GM12878 (cell line): ENCODE results near the gene DKK1. TPM values are rescaled to one million over a fixed set of nuclear protein-coding genes. Genes with fewer than 3 reads are reported as not detected.
"Not testable (repeated sequence)": the region's sequence is repeated elsewhere in the genome, so short reads cannot be mapped to it uniquely, and the experiment has no call there.

Experiments
- ATAC-seq: fragments of 200-7000 bp; cut with Tn5 transposase; 3 replicates; pipeline ENCODE4 v1.9.1; 2020; ENCODE audit warnings: mild to moderate bottlenecking, moderate library complexity
- BruUV-seq: library from RNA; stranded (reverse); fragments of 400-500 nt; replicated peaks from 2 replicates; lab custom pipeline; 2021; lab: Mats Ljungman, UMichigan
- CTCF ChIA-PET: fragments of 300-600 bp; sonication (Branson Sonifier 250); formaldehyde crosslinking; extraction: SDS; loops from one replicate; lab custom pipeline; 2021; ENCODE audit warnings: inconsistent platforms; lab: Yijun Ruan, JAX
- POLR2A ChIA-PET: fragments of 350-600 bp; formaldehyde crosslinking; extraction: SDS; loops from one replicate; lab custom pipeline; 2021; ENCODE audit warnings: inconsistent platforms; lab: Charles Lee
- RAD21 ChIA-PET: fragments of 300-600 bp; sonication (Branson Sonifier 250); formaldehyde crosslinking; loops from one replicate; lab custom pipeline; 2023; ENCODE audit warnings: antibody characterized with exemption; ENCODE audit not compliant: unreplicated experiment; lab: Charles Lee
- SMC1A ChIA-PET: fragments of 300-600 bp; sonication (Branson Sonifier 250); formaldehyde crosslinking; loops from one replicate; lab custom pipeline; 2023; ENCODE audit not compliant: unreplicated experiment, uncharacterized antibody; lab: Charles Lee
- DNase-seq: peaks from one replicate; pipeline ENCODE4 v3.0.0-alpha.2; 2011; ENCODE audit warnings: low read depth, low spot score
- FAIRE-seq: peaks from 3 replicates; lab custom pipeline; 2011; peaks lifted over from hg19 to GRCh38; lab: Jason Lieb, UNC
- H2AFZ ChIP-seq: 2 replicates; pipeline ENCODE4 v1.6.0; 2011; ENCODE audit warnings: low read depth, low read length, control low read depth; ENCODE audit not compliant: control insufficient read depth
- H3K27ac ChIP-seq: 2 replicates; pipeline ENCODE4 v1.5.1; 2011; ENCODE audit warnings: control low read depth; ENCODE audit not compliant: control insufficient read depth, insufficient read depth
- H3K27me3 ChIP-seq, 2 experiments: replicated peaks in 1 of 2; 2 replicates each; pipeline versions ENCODE4 v1.6.0 to v1.6.1; 2011; ENCODE audit warnings: low read length in 1 of 2; ENCODE audit not compliant: control insufficient read depth in 2 of 2, insufficient read depth in 2 of 2
- H3K36me3 ChIP-seq, 2 experiments: 2 replicates each; pipeline ENCODE4 v1.5.1; 2011; ENCODE audit warnings: low read length in 1 of 2; ENCODE audit not compliant: control insufficient read depth in 2 of 2, insufficient read depth in 2 of 2
- H3K4me1 ChIP-seq: 2 replicates; pipeline ENCODE4 v1.6.1; 2011; ENCODE audit warnings: mild to moderate bottlenecking, low read length, moderate library complexity, mixed read lengths; ENCODE audit not compliant: control insufficient read depth, insufficient read depth
- H3K4me2 ChIP-seq: 2 replicates; pipeline ENCODE4 v1.6.0; 2011; ENCODE audit warnings: control low read depth; ENCODE audit not compliant: control insufficient read depth, insufficient read depth
- H3K4me3 ChIP-seq: fragments of 200-600 bp; sonication (generic); 2 replicates; pipeline ENCODE4 v1.5.1; 2016
- H3K79me2 ChIP-seq: 2 replicates; pipeline ENCODE4 v1.6.0; 2011; ENCODE audit warnings: low read length; ENCODE audit not compliant: control insufficient read depth, insufficient read depth
- H3K9ac ChIP-seq: 2 replicates; pipeline ENCODE4 v1.8.0; 2011; ENCODE audit warnings: low read length, control low read depth, mixed read lengths; ENCODE audit not compliant: control insufficient read depth, insufficient read depth
- H3K9me3 ChIP-seq: replicated peaks from 3 replicates; pipeline ENCODE4 v1.5.1; 2011; ENCODE audit warnings: mild to moderate bottlenecking, low read length; ENCODE audit not compliant: control insufficient read depth, insufficient read depth
- H4K20me1 ChIP-seq: 2 replicates; pipeline ENCODE4 v1.6.0; 2011; ENCODE audit not compliant: control insufficient read depth, insufficient read depth
- CHD1 ChIP-seq: IDR thresholded peaks from 2 replicates; pipeline ENCODE4 v1.6.1; 2012; ENCODE audit warnings: low read depth, low read length, improper control_type of control experiment
- GABPA ChIP-seq: IDR thresholded peaks from 2 replicates; pipeline ENCODE4 v1.6.1; 2014; ENCODE audit warnings: antibody characterized with exemption, low read depth, mild to moderate bottlenecking, inconsistent platforms
- MTA3 ChIP-seq: IDR thresholded peaks from 2 replicates; pipeline ENCODE4 v1.6.1; 2012; ENCODE audit warnings: low read length, inconsistent platforms, borderline replicate concordance
- ZNF207 ChIP-seq: fragments of 450-650 bp; IDR thresholded peaks from 2 replicates; pipeline ENCODE4 v1.6.1; 2014; ENCODE audit warnings: antibody characterized with exemption, mild to moderate bottlenecking, borderline replicate concordance
- WGBS: methylation state at CpG from one replicate; pipeline ENCODE4 v1.1.6; 2016; ENCODE audit warnings: low lambda C conversion rate; ENCODE audit not compliant: insufficient replicate concordance, insufficient coverage; ENCODE audit errors: missing lambda C conversion rate; 5-methylcytosine and 5-hydroxymethylcytosine counted together
- in situ Hi-C: fragments of 300-500 bp; cut with MboI; formaldehyde crosslinking; loops from 9 replicates; pipeline ENCODE4 v1.14.3; 2018; ENCODE audit warnings: mixed read lengths
- intact Hi-C: fragments of 100-400 bp; cut with micrococcal nuclease; formaldehyde crosslinking; loops from one replicate; pipeline ENCODE4 v1.14.2; 2022; ENCODE audit not compliant: unreplicated experiment
- polyA plus RNA-seq, 11 experiments: library from polyadenylated mRNA; depleted of rRNA in 4 of 11; unstranded in 6 of 11; stranded (reverse) in 5 of 11; fragments of >200 nt; fragmentation: Nextera tagmentation in 4 of 11; fragmentation: Illumina TruSeq in 1 of 11; extraction: Ambion mirVana in 4 of 11; extraction: Trizol in 1 of 11; gene quantifications; 1 replicate in 1 of 11; 2 replicates in 10 of 11; pipeline versions ENCODE4 v1.2.1 to v1.2.3, GENCODE V29; 2011 to 2016; ENCODE audit warnings: inconsistent platforms in 2 of 11, missing spikeins in 2 of 11, low read depth in 1 of 11
- total RNA-seq, 4 experiments: library from RNA; depleted of rRNA in 3 of 4; stranded (reverse); fragments of >200 nt in 3 of 4; fragmentation: Illumina TruSeq in 1 of 4; extraction: Trizol in 1 of 4; gene quantifications; 2 replicates each; pipeline versions ENCODE4 v1.2.1 to v1.2.3, GENCODE V29; 2013 to 2021

DKK1 gene
- total and polyA plus RNA-seq, 10 of the 15 experiments (the other 5 are each of a cell fraction or from before 2014, with no cell fraction given), result 0.12 to 0.77 (median 0.33) TPM; not detected in 7

DNA sequence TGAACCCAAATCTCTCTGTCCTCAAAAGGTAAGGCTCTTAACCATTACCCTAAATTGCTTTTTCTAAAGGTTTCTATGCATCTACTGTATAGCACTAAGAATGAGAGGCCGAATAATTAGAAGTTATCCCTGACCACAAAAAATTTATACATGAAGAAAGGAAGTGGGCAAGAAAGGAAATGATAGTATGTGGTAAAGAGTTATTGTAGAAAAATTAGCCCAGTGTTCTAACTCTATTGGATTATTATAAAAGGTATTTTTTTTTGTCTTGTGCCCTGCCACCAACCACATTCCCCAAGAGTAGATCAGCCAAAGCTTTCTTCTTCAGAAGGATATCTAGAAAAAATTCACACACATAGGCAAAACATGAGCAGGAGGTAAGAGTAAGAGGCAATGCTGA, 45.4 kb downstream of the DKK1 start:
- BruUV-seq, result no TSS peak
- no peaks in the 10 kb centered on the region for H3K4me1 ChIP-seq
- H4K20me1 ChIP-seq, result no peaks in the 10 kb centered on the region
- ChIA-PET RAD21 (no interaction called here), POLR2A (no interaction called here), SMC1A (no interaction called here), CTCF (no interaction called here)
- DNase-seq (no peak), ATAC-seq (no peak), FAIRE-seq (no peak)
- no peaks in the 10 kb centered on the region for H3K79me2 ChIP-seq
- H3K9ac ChIP-seq, result no peak overlapping the region
- no peaks in the 10 kb centered on the region for H3K9me3 ChIP-seq
- no peak overlapping the region for H3K4me3 ChIP-seq
- intact Hi-C loops (no loop called here), in situ Hi-C loops (no loop called here)
- TF ChIP-seq ZNF207 (no peak), GABPA (no peak), CHD1 (no peak), MTA3 (no peak)
- WGBS, result 0% methylated on average over 1 of the region's 1 CpG
- H3K4me2 ChIP-seq, result no peak overlapping the region
- H3K27ac ChIP-seq, result no peak overlapping the region
- H2AFZ ChIP-seq, result no peak overlapping the region
- no peaks in the 10 kb centered on the region for H3K36me3 ChIP-seq
- no peaks in the 10 kb centered on the region for H3K27me3 ChIP-seq

- H3K4me2 ChIP-seq, RAD21 ChIA-PET, H3K79me2 ChIP-seq, FAIRE-seq, H3K9me3 ChIP-seq, ATAC-seq, H3K36me3 ChIP-seq, CTCF ChIA-PET, H3K4me3 ChIP-seq, BruUV-seq, intact Hi-C loops, in situ Hi-C loops, H4K20me1 ChIP-seq, H2AFZ ChIP-seq, H3K4me1 ChIP-seq, SMC1A ChIA-PET, DNase-seq, H3K9ac ChIP-seq, H3K27me3 ChIP-seq, POLR2A ChIA-PET, H3K27ac ChIP-seq: not testable (repeated sequence)
- WGBS, result 48% methylated on average over 19 of the region's 21 CpGs
Measured at GRCh38 chr10:52365547-52366432, 51.7 kb downstream of the DKK1 start.
